Breast epithelium (tissue), 4 donors: ENCODE data around the gene DAPK2. TPM values are rescaled to one million over a fixed set of nuclear protein-coding genes. Genes with fewer than 3 reads are reported as not detected.

Experiments used
- DNase-seq, 2 donors: peaks; one replicate each; pipeline ENCODE4 v3.0.0-alpha.2; 2019; ENCODE audit warnings: low spot score in 2 of 2
- H3K27ac ChIP-seq, 2 donors: fragments of 200-600 bp; sonication (generic) in 1 of 2; one replicate each; pipeline ENCODE4 v1.5.1; 2016 to 2019; ENCODE audit warnings: mild to moderate bottlenecking in 1 of 2
- H3K27me3 ChIP-seq, 2 donors: fragments of 200-600 bp; sonication (generic) in 1 of 2; one replicate each; pipeline versions ENCODE4 v1.5.1 to v1.6.0; 2017 to 2019; ENCODE audit warnings: control low read depth in 1 of 2, mild to moderate bottlenecking in 1 of 2
- H3K36me3 ChIP-seq: fragments of 200-600 bp; one replicate; pipeline ENCODE4 v1.5.1; 2019
- H3K4me1 ChIP-seq, 2 donors: fragments of 200-600 bp; sonication (generic); one replicate each; pipeline ENCODE4 v1.5.1; 2016 to 2019; ENCODE audit warnings: control low read depth in 1 of 2
- H3K4me3 ChIP-seq, 3 donors: fragments of 200-600 bp; sonication (generic); 1 replicate in 2 of 3; 2 replicates in 1 of 3; pipeline ENCODE4 v1.5.1; 2016 to 2019; ENCODE audit warnings: mild to moderate bottlenecking in 3 of 3, moderate library complexity in 2 of 3
- H3K9me3 ChIP-seq, 2 donors: fragments of 200-600 bp; sonication (generic) in 1 of 2; one replicate each; pipeline ENCODE4 v1.5.1; 2016 to 2019; ENCODE audit warnings: control low read depth in 1 of 2
- POLR2A ChIP-seq: fragments of 450-650 bp; IDR thresholded peaks from one replicate; pipeline ENCODE4 v1.6.1; 2016; ENCODE audit warnings: antibody characterized with exemption, mild to moderate bottlenecking, moderate library complexity
- POLR2AphosphoS5 ChIP-seq, 3 donors: sonication (generic); formaldehyde crosslinking; IDR thresholded peaks; one replicate each; pipeline ENCODE4 v1.6.1; 2017; ENCODE audit warnings: antibody characterized with exemption in 3 of 3
- intact Hi-C: fragments of 100-400 bp; cut with DNase I; formaldehyde crosslinking; loops from one replicate; pipeline ENCODE4 v1.15.1; 2023; ENCODE audit warnings: low total_unique reads
- total RNA-seq, 3 donors: library from RNA; depleted of rRNA; stranded (reverse); fragments of >200 nt; gene quantifications; one replicate each; pipeline ENCODE4 v1.1.0, GENCODE V29; 2016
- TF ChIP-seq, protein P1 (sequence below), 3 donors: fragments of 450-650 bp; IDR thresholded peaks; one replicate each; pipeline ENCODE4 v1.5.1; 2016 to 2017; ENCODE audit warnings: antibody characterized with exemption in 3 of 3, mild to moderate bottlenecking in 3 of 3, moderate library complexity in 3 of 3

DAPK2 gene
- total RNA-seq, 3 donors from 2014 or later = 23.6 to 37.3 (median 29.6) TPM

DNA sequence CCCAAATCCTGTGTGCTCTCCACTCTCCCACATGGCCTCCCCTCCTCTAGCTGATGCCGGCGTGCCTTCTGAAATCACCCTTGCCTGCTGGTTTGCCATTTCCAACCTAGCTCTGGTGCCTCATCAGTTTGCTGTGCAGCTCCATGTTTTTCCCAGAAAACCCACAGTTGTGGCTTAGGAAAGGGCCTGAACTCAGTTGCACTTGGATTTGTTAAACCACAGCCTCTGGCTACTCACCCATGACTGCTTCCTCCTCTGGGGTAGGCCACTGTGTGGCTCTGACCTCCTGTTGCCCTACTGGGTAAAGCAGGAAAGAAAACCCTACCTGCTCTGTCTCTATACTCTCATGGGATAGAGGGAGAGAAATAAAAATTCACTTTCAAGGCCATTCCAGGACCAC is 97.3 kb downstream of the DAPK2 start:
- Histone ChIP-seq H3K9me3 (no peaks in the 10 kb centered on the region), H3K27me3 (no peaks in the 10 kb centered on the region), H3K27ac (peak overlapping the region in 1 of 2 donors; percentile 12), H3K36me3 (no peaks in the 10 kb centered on the region), H3K4me3 (no peak overlapping the region), H3K4me1 (peaks cover 0 to 9% of the 10 kb centered on the region in 2 donors)
- intact Hi-C loops = no loop called here
- DNase-seq = no peak
- TF ChIP-seq POLR2A = no peak
- TF ChIP-seq, protein P1, sequence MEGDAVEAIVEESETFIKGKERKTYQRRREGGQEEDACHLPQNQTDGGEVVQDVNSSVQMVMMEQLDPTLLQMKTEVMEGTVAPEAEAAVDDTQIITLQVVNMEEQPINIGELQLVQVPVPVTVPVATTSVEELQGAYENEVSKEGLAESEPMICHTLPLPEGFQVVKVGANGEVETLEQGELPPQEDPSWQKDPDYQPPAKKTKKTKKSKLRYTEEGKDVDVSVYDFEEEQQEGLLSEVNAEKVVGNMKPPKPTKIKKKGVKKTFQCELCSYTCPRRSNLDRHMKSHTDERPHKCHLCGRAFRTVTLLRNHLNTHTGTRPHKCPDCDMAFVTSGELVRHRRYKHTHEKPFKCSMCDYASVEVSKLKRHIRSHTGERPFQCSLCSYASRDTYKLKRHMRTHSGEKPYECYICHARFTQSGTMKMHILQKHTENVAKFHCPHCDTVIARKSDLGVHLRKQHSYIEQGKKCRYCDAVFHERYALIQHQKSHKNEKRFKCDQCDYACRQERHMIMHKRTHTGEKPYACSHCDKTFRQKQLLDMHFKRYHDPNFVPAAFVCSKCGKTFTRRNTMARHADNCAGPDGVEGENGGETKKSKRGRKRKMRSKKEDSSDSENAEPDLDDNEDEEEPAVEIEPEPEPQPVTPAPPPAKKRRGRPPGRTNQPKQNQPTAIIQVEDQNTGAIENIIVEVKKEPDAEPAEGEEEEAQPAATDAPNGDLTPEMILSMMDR (IDR thresholded peaks at IDR 0.05) = no peak
- TF ChIP-seq POLR2AphosphoS5 (IDR thresholded peaks at IDR 0.05) = no peak

- peaks cover 0 to 9% of the 10 kb centered on the region in 2 donors for H3K4me1 ChIP-seq
- intact Hi-C loops = no loop called here
These were observed 97.8 kb downstream of the DAPK2 start for GRCh38 chr15:63948436-63948835.

GRCh38 chr15:63947228-63947627 is 99.1 kb downstream of the DAPK2 start:
- H3K27ac ChIP-seq = peak overlapping the region; percentile 94
- no peaks in the 10 kb centered on the region for H3K9me3 ChIP-seq
- intact Hi-C loops = no loop called here
- peaks cover 0 to 9% of the 10 kb centered on the region in 2 donors for H3K4me1 ChIP-seq
- TF ChIP-seq POLR2AphosphoS5 (IDR thresholded peaks at IDR 0.05) = no peak
- TF ChIP-seq POLR2A = no peak
- TF ChIP-seq, protein P1 (IDR thresholded peaks at IDR 0.05) = no peak
- no peak overlapping the region for H3K4me3 ChIP-seq
- H3K36me3 ChIP-seq = no peaks in the 10 kb centered on the region
- no peaks in the 10 kb centered on the region for H3K27me3 ChIP-seq
- DNase-seq = no peak

More at GRCh38 chr15:63948436-63948835, 97.8 kb downstream of the DAPK2 start:
- DNase-seq = no peak
- Histone ChIP-seq H3K27ac (no peak overlapping the region), H3K36me3 (no peaks in the 10 kb centered on the region), H3K27me3 (no peaks in the 10 kb centered on the region), H3K9me3 (no peaks in the 10 kb centered on the region), H3K4me3 (no peak overlapping the region)
- TF ChIP-seq POLR2A (no peak), POLR2AphosphoS5 (IDR thresholded peaks at IDR 0.05) (no peak)
- TF ChIP-seq, protein P1 (IDR thresholded peaks at IDR 0.05) = no peak

DNA sequence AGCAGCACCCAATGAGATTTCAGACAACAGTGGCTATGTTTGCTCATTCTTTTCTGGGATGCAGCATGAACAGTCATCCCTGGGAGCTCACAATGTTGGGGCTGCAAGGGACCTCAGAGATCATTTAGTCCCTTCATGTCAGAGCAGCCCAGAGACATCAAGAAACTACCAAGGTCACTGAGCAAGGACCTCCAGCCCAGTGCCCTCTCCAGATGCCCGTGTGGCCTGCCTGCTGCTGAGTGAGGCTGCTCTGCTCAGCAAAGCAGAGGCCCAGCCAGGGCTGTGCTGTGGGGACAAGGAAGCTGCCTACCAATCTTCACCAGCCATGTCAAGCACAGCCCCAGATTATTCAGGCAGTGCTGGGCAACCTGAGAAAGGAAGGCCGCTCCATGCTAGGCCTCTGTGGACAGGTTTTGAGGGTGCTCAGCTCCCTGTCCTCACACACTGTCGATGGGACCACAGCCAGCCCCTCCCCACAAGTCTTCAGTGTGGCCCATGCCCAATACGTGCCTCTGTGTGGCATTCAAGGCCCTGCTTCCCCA is 99.7 kb downstream of the DAPK2 start:
- Histone ChIP-seq H3K9me3 (no peaks in the 10 kb centered on the region), H3K4me1 (peaks cover 0 to 9% of the 10 kb centered on the region in 2 donors), H3K4me3 (no peak overlapping the region), H3K36me3 (no peaks in the 10 kb centered on the region), H3K27me3 (no peaks in the 10 kb centered on the region), H3K27ac (peak overlapping the region; percentile 94)
- DNase-seq = peak in 1 of 2 donors; percentile 47
- no peak for TF ChIP-seq POLR2A
- TF ChIP-seq, protein P1 (IDR thresholded peaks at IDR 0.05) = no peak
- TF ChIP-seq POLR2AphosphoS5 (IDR thresholded peaks at IDR 0.05) = no peak
- intact Hi-C loops = no loop called here

GRCh38 chr15:63945838-63946298 is 100.4 kb downstream of the DAPK2 start:
- no peaks in the 10 kb centered on the region for H3K9me3 ChIP-seq
- H3K27ac ChIP-seq = peak overlapping the region; percentile 94
- H3K4me3 ChIP-seq = no peak overlapping the region
- TF ChIP-seq POLR2AphosphoS5 (IDR thresholded peaks at IDR 0.05) = peak in 2 of 3 donors; percentile 33 to 68
- TF ChIP-seq, protein P1 (IDR thresholded peaks at IDR 0.05) = peak; percentile 47 to 89 (median 58)
- TF ChIP-seq POLR2A = no peak
- intact Hi-C loops = no loop called here
- peak; percentile 92 to 94 for DNase-seq
- no peaks in the 10 kb centered on the region for H3K36me3 ChIP-seq
- H3K4me1 ChIP-seq = peaks cover 0 to 9% of the 10 kb centered on the region in 2 donors
- no peaks in the 10 kb centered on the region for H3K27me3 ChIP-seq
